Naive thymus-derived CD4-positive, alpha-beta T cell (primary cell): ENCODE results near the gene CLCN1. TPM values are rescaled to one million over a fixed set of nuclear protein-coding genes. Genes with fewer than 3 reads are reported as not detected.
A peak's percentile ranks its signal among the peaks of the same experiment; 100 is the strongest.
"Not testable (repeated sequence)": the region's sequence is repeated elsewhere in the genome, so short reads cannot be mapped to it uniquely, and the experiment has no call there.

Source experiments
- ATAC-seq: fragments of 150-1000 bp; cut with Tn5 transposase; 2 replicates; pipeline ENCODE4 v1.10.0; 2021; ENCODE audit warnings: mild to moderate bottlenecking, moderate library complexity
- CTCF ChIA-PET: fragments of 350-600 bp; sonication (Branson Sonifier 250); formaldehyde crosslinking; loops from one replicate; lab custom pipeline; 2021; ENCODE audit warnings: antibody characterized with exemption; lab: Charles Lee
- POLR2A ChIA-PET: fragments of 350-600 bp; sonication (Branson Sonifier 250); formaldehyde crosslinking; loops from one replicate; lab custom pipeline; 2021; ENCODE audit warnings: antibody characterized with exemption, inconsistent platforms; lab: Charles Lee
- DNase-seq, 9 donors: peaks; one replicate each; pipeline versions ENCODE4 v3.0.0 to v3.0.0-alpha.2; 2020 to 2022; ENCODE audit warnings: mixed read lengths in 1 of 9
- H3K27ac ChIP-seq: one replicate; pipeline ENCODE4 v1.7.0; 2013; ENCODE audit warnings: mild to moderate bottlenecking, low read depth, low read length, moderate library complexity
- H3K27me3 ChIP-seq, 2 donors: one replicate each; pipeline ENCODE4 v1.7.0; 2013; ENCODE audit warnings: low read length in 2 of 2, mild to moderate bottlenecking in 2 of 2, moderate library complexity in 2 of 2; ENCODE audit not compliant: control insufficient read depth in 2 of 2, insufficient read depth in 2 of 2
- H3K36me3 ChIP-seq, 3 experiments: 1 replicate in 2 of 3; 2 replicates in 1 of 3; pipeline ENCODE4 v1.7.0; 2013; ENCODE audit warnings: low read length in 3 of 3, mild to moderate bottlenecking in 3 of 3, moderate library complexity in 1 of 3; ENCODE audit not compliant: insufficient read depth in 3 of 3, control insufficient read depth in 2 of 3
- H3K4me1 ChIP-seq, 2 donors: one replicate each; pipeline ENCODE4 v1.7.0; 2013; ENCODE audit warnings: low read length in 2 of 2, mild to moderate bottlenecking in 2 of 2, moderate library complexity in 1 of 2; ENCODE audit not compliant: control insufficient read depth in 2 of 2, insufficient read depth in 2 of 2
- H3K4me3 ChIP-seq: 2 replicates; pipeline ENCODE4 v1.7.0; 2013; ENCODE audit warnings: mild to moderate bottlenecking, low read length
- H3K9me3 ChIP-seq, 3 experiments: 1 replicate in 2 of 3; 2 replicates in 1 of 3; pipeline ENCODE4 v1.7.0; 2013; ENCODE audit warnings: low read length in 3 of 3; ENCODE audit not compliant: control insufficient read depth in 2 of 3
- H3K27ac Mint-ChIP-seq, 9 donors: one replicate each; pipeline ENCODE4 v1.8.0; 2020 to 2022; ENCODE audit warnings: mixed read lengths in 9 of 9, mild to moderate bottlenecking in 8 of 9, moderate library complexity in 5 of 9, inconsistent platforms in 2 of 9
- H3K27me3 Mint-ChIP-seq, 5 donors: one replicate each; pipeline ENCODE4 v1.8.0; 2021 to 2022; ENCODE audit warnings: mixed read lengths in 5 of 5, mild to moderate bottlenecking in 1 of 5
- H3K36me3 Mint-ChIP-seq, 5 donors: one replicate each; pipeline ENCODE4 v1.8.0; 2020 to 2022; ENCODE audit warnings: mixed read lengths in 5 of 5, mild to moderate bottlenecking in 3 of 5, inconsistent platforms in 1 of 5
- H3K4me1 Mint-ChIP-seq, 7 donors: one replicate each; pipeline ENCODE4 v1.8.0; 2020 to 2022; ENCODE audit warnings: mixed read lengths in 7 of 7, mild to moderate bottlenecking in 3 of 7, inconsistent platforms in 1 of 7
- H3K4me3 Mint-ChIP-seq, 10 donors: one replicate each; pipeline ENCODE4 v1.8.0; 2020 to 2022; ENCODE audit warnings: mild to moderate bottlenecking in 10 of 10, mixed read lengths in 10 of 10, moderate library complexity in 6 of 10, inconsistent platforms in 2 of 10
- H3K9me3 Mint-ChIP-seq, 11 donors: one replicate each; pipeline ENCODE4 v1.8.0; 2020 to 2022; ENCODE audit warnings: mixed read lengths in 11 of 11, mild to moderate bottlenecking in 4 of 11, inconsistent platforms in 1 of 11, moderate library complexity in 1 of 11
- intact Hi-C, 2 donors: fragments of 100-400 bp; cut with micrococcal nuclease; formaldehyde crosslinking; loops; one replicate each; pipeline ENCODE4 v1.15.1; 2023
- polyA plus RNA-seq, 2 donors: library from polyadenylated mRNA; unstranded; fragments of 300-500 nt; fragmentation: Illumina TruSeq; gene quantifications; one replicate each; pipeline ENCODE4 v1.2.3, GENCODE V29; 2021
- total RNA-seq, 6 experiments: library from RNA in 5 of 6; stranded (reverse) in 5 of 6; gene quantifications; 1 replicate in 5 of 6; 2 replicates in 1 of 6; pipeline ENCODE4 v1.2.3 and lab custom pipeline; 2021 to 2026

Gene CLCN1
- total and polyA plus RNA-seq, 7 experiments from 2014 or later = 0.07 to 0.51 TPM; not detected in 5

- H3K4me3 ChIP-seq, H3K27me3 Mint-ChIP-seq, H3K27ac ChIP-seq, H3K9me3 ChIP-seq, H3K4me3 Mint-ChIP-seq, H3K4me1 ChIP-seq, H3K9me3 Mint-ChIP-seq, H3K27me3 ChIP-seq, ATAC-seq, DNase-seq, intact Hi-C loops: not testable (repeated sequence)
- ChIA-PET POLR2A (interaction anchor here (0.6 to 3.4 kb wide), 7 partner anchors 9 to 152 kb away, joined by 3 to 19 read pairs (median 3); partner anchors contain the start of gene EPHA1), CTCF (interaction anchor here (1.1 kb wide), 1 partner anchor 24 kb away, joined by 3 read pairs; no protein-coding TSS in a partner anchor)
- peaks cover 0 to 98% (median 19%) of the 10 kb centered on the region in 3 experiments for H3K36me3 ChIP-seq
- Mint-ChIP-seq H3K27ac (peak overlapping the region in 3 of 9 donors; percentile 21 to 71 (median 63)), H3K4me1 (peaks cover 7 to 27% (median 21%) of the 10 kb centered on the region in 7 donors), H3K36me3 (peaks cover 5 to 33% (median 9%) of the 10 kb centered on the region in 5 donors)
Measured at GRCh38 chr7:143392427-143392826, 76.5 kb downstream of the CLCN1 start.

GRCh38 chr7:143392875-143393266, 77.0 kb downstream of the CLCN1 start:
- ATAC-seq (no peak), DNase-seq (no peak)
- no peaks in the 10 kb centered on the region for H3K27me3 Mint-ChIP-seq
- H3K36me3 Mint-ChIP-seq = peaks cover 9 to 38% (median 11%) of the 10 kb centered on the region in 5 donors
- peak overlapping the region in 4 of 9 donors; percentile 11 to 58 (median 50) for H3K27ac Mint-ChIP-seq
- Histone ChIP-seq H3K9me3 (no peaks in the 10 kb centered on the region), H3K27me3 (no peaks in the 10 kb centered on the region), H3K36me3 (peaks cover 0 to 98% (median 20%) of the 10 kb centered on the region in 3 experiments), H3K4me3 (no peak overlapping the region), H3K27ac (no peak overlapping the region), H3K4me1 (no peaks in the 10 kb centered on the region)
- ChIA-PET POLR2A (interaction anchor here (1.0 to 3.4 kb wide), 5 partner anchors 9 to 143 kb away, joined by 3 to 19 read pairs (median 3); partner anchors contain the start of gene EPHA1), CTCF (interaction anchor here (0.7 to 1.1 kb wide), 2 partner anchors 14 to 23 kb away, joined by 3 read pairs; no protein-coding TSS in a partner anchor)
- H3K9me3 Mint-ChIP-seq = no peaks in the 10 kb centered on the region
- intact Hi-C loops = no loop called here
- no peak overlapping the region for H3K4me3 Mint-ChIP-seq
- peaks cover 7 to 27% (median 19%) of the 10 kb centered on the region in 7 donors for H3K4me1 Mint-ChIP-seq

- Histone ChIP-seq H3K27ac (no peak overlapping the region), H3K9me3 (no peaks in the 10 kb centered on the region), H3K4me1 (no peaks in the 10 kb centered on the region), H3K36me3 (peaks cover 0 to 98% (median 20%) of the 10 kb centered on the region in 3 experiments), H3K27me3 (no peaks in the 10 kb centered on the region), H3K4me3 (no peak overlapping the region)
- H3K27ac Mint-ChIP-seq = peak overlapping the region in 7 of 9 donors; percentile 25 to 87 (median 52)
- DNase-seq (no peak), ATAC-seq (no peak)
- CTCF ChIA-PET = interaction anchor here (0.7 to 1.3 kb wide), 5 partner anchors 9 to 23 kb away, joined by 3 read pairs; no protein-coding TSS in a partner anchor
- no peaks in the 10 kb centered on the region for H3K9me3 Mint-ChIP-seq
- H3K27me3 Mint-ChIP-seq = no peaks in the 10 kb centered on the region
- H3K4me3 Mint-ChIP-seq = no peak overlapping the region
- peaks cover 7 to 27% (median 18%) of the 10 kb centered on the region in 7 donors for H3K4me1 Mint-ChIP-seq
- H3K36me3 Mint-ChIP-seq = peaks cover 9 to 40% (median 11%) of the 10 kb centered on the region in 5 donors
- POLR2A ChIA-PET = interaction anchor here (0.9 to 3.4 kb wide), 5 partner anchors 9 to 16 kb away, joined by 3 to 19 read pairs (median 3); partner anchors contain the start of gene EPHA1
- intact Hi-C loops = no loop called here
Measured at GRCh38 chr7:143393267-143394041, 77.5 kb downstream of the CLCN1 start.

- ChIA-PET CTCF (interaction anchor here (0.8 to 1.3 kb wide), 3 partner anchors 8 to 19 kb away, joined by 3 read pairs; no protein-coding TSS in a partner anchor), POLR2A (interaction anchor here (0.9 to 3.4 kb wide), 3 partner anchors 10 to 12 kb away, joined by 3 to 19 read pairs (median 6); no protein-coding TSS in a partner anchor)
- Histone ChIP-seq H3K27ac (no peak overlapping the region), H3K4me1 (no peaks in the 10 kb centered on the region), H3K4me3 (no peak overlapping the region), H3K36me3 (peaks cover 0 to 98% (median 20%) of the 10 kb centered on the region in 3 experiments), H3K9me3 (no peaks in the 10 kb centered on the region), H3K27me3 (no peaks in the 10 kb centered on the region)
- no peak for ATAC-seq
- Mint-ChIP-seq H3K4me1 (peaks cover 7 to 26% (median 17%) of the 10 kb centered on the region in 7 donors), H3K36me3 (peaks cover 9 to 40% (median 12%) of the 10 kb centered on the region in 5 donors), H3K27me3 (no peaks in the 10 kb centered on the region), H3K9me3 (no peaks in the 10 kb centered on the region), H3K27ac (peak overlapping the region in 6 of 9 donors; percentile 38 to 91 (median 78)), H3K4me3 (no peak overlapping the region)
- no peak for DNase-seq
- intact Hi-C loops = no loop called here
Measured at GRCh38 chr7:143394068-143394467, 78.2 kb downstream of the CLCN1 start.

- Histone ChIP-seq H3K4me3 (no peak overlapping the region), H3K9me3 (no peaks in the 10 kb centered on the region), H3K27me3 (no peaks in the 10 kb centered on the region), H3K4me1 (no peaks in the 10 kb centered on the region), H3K27ac (no peak overlapping the region), H3K36me3 (peaks cover 0 to 98% (median 20%) of the 10 kb centered on the region in 3 experiments)
- ChIA-PET POLR2A (interaction anchor here (1.2 to 3.4 kb wide), 3 partner anchors 11 to 15 kb away, joined by 3 to 19 read pairs (median 5); no protein-coding TSS in a partner anchor), CTCF (interaction anchor here (1.3 kb wide), 1 partner anchor 10 kb away, joined by 3 read pairs; no protein-coding TSS in a partner anchor)
- DNase-seq = no peak
- intact Hi-C loops = no loop called here
- H3K4me3 Mint-ChIP-seq = no peak overlapping the region
- H3K9me3 Mint-ChIP-seq = no peaks in the 10 kb centered on the region
- H3K4me1 Mint-ChIP-seq = peaks cover 7 to 21% (median 10%) of the 10 kb centered on the region in 7 donors
- H3K27ac Mint-ChIP-seq = peak overlapping the region in 8 of 9 donors; percentile 46 to 94 (median 82)
- no peak for ATAC-seq
- peaks cover 7 to 35% (median 10%) of the 10 kb centered on the region in 5 donors for H3K36me3 Mint-ChIP-seq
- no peaks in the 10 kb centered on the region for H3K27me3 Mint-ChIP-seq
Measured at GRCh38 chr7:143394777-143395176, 78.9 kb downstream of the CLCN1 start.
